NCI-H1694 treated with DMSO at 0.1 percent for 48 hours (cell line): ENCODE measurements around the gene CDH22.

ENCODE experiments used
- DNase-seq: peaks from one replicate; lab custom pipeline; 2025; lab: John Stamatoyannopoulos, UW

CDH22 gene

GRCh38 chr20:46300281-46300680 is 8.0 kb downstream of the CDH22 start:
- DNase-seq = no peak

DNA sequence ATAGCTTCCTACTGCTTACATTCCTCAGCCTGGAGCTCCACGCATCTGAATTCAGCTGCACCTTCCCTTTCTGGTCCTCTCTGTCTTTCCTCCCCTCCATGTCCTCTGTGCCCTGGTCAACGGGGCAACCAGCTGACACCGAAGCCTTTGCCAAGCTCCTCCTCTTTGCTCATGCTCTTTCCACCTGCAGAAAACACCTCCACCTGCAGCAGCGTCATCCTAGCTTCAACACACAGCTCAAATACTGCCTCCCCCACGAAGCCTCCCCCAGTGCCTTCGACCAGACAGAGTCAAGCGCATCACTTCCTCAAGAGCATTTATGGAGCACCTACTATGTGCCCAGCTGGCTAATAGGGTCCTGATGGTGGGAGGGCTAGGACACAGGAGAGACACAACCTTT is 9.2 kb downstream of the CDH22 start:
- DNase-seq = no peak

DNA sequence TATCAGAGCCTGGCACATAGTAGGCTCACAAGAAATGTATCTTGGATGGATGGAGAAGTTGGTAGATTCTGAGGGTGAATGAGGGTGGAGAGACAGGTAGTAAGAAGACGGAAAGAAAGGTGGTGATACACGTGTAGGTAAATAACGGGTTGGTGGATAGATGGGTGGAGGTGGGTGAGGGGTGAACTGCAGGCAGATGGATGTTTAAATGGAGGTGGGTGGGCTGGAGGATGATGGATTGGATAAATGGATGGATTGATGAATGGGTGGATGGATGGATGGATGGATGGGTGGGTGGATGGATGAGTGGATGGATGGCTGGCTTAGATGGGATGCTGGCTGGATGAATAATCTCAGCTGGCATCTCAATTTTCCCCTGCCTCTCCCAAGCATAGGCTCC is 9.9 kb downstream of the CDH22 start:
- DNase-seq = no peak

DNA sequence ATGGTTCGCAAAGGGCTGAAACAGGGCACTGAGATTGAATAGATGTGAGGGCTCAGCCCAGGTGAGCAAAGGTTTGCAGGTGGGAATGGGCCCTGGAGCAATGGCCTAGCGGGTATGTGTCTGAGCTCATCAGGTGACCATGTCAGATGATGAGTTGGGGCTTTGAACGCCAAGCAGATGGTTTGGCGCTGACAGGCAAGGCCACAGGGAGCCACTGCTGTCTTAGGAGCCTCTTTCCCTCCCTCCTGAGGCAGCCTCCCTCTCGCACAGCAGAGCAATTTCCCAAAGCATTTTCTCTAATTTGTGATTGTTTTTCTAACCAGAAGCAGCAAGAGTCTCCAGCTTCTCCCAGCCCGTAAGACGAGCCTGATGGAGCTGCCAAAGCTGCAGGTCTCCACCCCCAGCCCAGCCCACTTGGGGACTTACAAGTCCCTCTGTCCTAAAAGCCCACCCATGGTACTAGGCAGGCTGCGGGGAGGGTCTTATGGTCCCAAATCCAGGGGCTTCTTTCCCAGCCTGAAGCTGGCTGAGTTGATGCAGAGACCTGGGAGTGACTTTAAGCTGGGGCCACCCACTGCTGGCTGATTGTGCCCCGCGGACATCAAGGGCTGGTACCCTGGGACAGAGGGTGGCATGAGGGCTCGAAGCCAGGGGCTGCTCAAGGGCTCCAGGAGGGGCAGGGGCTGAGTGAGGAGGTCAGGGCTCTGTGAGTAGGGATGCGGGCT is 11.6 kb downstream of the CDH22 start:
- DNase-seq = no peak

- no peak for DNase-seq
Observed at GRCh38 chr20:46293084-46293483, 15.2 kb downstream of the CDH22 start.

- DNase-seq = no peak
Observed at GRCh38 chr20:46291401-46291800, 16.9 kb downstream of the CDH22 start.

- no peak for DNase-seq
Observed at GRCh38 chr20:46289432-46289831, 18.9 kb downstream of the CDH22 start.

- no peak for DNase-seq
Observed at GRCh38 chr20:46286977-46287376, 21.3 kb downstream of the CDH22 start.

GRCh38 chr20:46286382-46286781 is 21.9 kb downstream of the CDH22 start:
- DNase-seq = no peak

- no peak for DNase-seq
Observed at GRCh38 chr20:46285740-46286139, 22.6 kb downstream of the CDH22 start.

GRCh38 chr20:46285072-46285471 is 23.2 kb downstream of the CDH22 start:
- no peak for DNase-seq

- DNase-seq = no peak
Observed at GRCh38 chr20:46284040-46284427, 24.3 kb downstream of the CDH22 start.

- DNase-seq = no peak
Observed at GRCh38 chr20:46283426-46284039, 24.8 kb downstream of the CDH22 start.

DNA sequence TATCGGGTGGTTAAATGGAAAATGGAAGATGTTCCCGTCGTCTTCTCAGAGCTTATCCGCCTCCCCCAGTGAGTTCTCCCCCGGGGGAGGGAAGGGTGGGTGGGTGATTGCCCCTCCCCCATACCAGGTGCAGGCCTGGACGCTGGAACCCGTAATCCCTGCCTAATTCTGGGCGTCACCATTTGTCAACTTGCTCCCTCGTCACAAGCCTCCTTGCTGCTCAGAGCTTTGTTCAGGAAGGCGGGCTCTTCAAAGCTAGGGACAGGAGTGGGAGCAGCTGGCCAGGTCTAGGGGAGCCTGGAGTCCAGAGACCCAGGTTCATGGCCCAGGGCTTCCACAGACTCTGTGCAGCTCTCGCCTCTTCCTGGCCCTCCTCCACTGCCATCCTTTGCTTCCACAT is 25.6 kb downstream of the CDH22 start:
- no peak for DNase-seq

GRCh38 chr20:46279103-46279502 is 29.2 kb downstream of the CDH22 start:
- no peak for DNase-seq

GRCh38 chr20:46277602-46278001 is 30.7 kb downstream of the CDH22 start:
- DNase-seq = no peak

- no peak for DNase-seq
Observed at GRCh38 chr20:46276531-46276930, 31.8 kb downstream of the CDH22 start.

DNA sequence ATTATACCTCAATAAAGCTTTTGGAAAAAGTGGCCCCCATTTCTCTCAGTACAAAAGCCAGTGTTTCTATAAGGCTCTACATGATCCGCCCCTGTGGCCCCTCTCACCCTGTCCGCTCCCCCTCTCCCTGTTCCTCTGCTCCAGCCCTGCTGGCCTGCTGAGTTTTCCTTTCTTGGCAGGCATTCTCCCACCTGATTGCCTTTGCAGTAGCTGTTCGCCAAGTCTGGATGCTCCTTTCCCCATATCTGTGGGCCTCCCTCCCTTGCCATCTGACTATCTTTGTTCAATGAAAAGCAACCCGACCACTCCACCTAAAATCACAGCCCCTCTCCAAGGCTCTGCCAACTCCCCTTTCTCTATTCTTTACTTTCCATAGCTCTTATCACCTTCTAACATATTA is 33.2 kb downstream of the CDH22 start:
- DNase-seq = no peak

- DNase-seq = no peak
Observed at GRCh38 chr20:46273717-46274116, 34.6 kb downstream of the CDH22 start.

- DNase-seq = no peak
Observed at GRCh38 chr20:46272389-46273047, 35.8 kb downstream of the CDH22 start.

- DNase-seq = peak; percentile 13
Observed at GRCh38 chr20:46270977-46271744, 37.1 kb downstream of the CDH22 start.

- no peak for DNase-seq
Observed at GRCh38 chr20:46269372-46269771, 38.9 kb downstream of the CDH22 start.

DNA sequence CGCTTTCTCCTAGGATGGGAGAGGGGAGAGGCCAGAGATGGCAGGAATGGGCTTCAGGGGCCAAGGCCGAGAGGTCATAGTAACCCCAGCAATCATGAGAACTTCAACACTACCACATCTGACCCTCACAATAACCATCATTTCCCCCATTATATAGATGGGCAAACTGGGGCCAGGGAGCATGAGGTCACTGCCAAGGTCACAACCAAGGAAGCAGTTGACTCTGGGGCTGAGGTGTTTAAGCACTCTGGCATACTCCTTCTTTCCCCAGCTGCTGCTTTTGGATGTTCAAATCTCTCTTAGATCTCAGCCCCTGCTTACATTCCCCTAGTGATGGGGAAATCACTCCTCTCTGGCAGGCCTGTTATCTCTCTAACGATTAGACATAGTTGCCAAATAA is 39.6 kb downstream of the CDH22 start:
- DNase-seq = no peak
